HepG2 (cell line): ENCODE results near the gene RPL23. TPM values are rescaled to one million over a fixed set of nuclear protein-coding genes. Genes with fewer than 3 reads are reported as not detected.

Source experiments
- BHLHE40 ChIP-seq: IDR thresholded peaks from 2 replicates; pipeline ENCODE4 v1.6.1; 2011; ENCODE audit warnings: low read length, improper control_type of control experiment
- CCAR2 ChIP-seq: fragments of 200-400 bp; formaldehyde crosslinking; optimal IDR thresholded peaks from 2 replicates; pipeline ENCODE3; 2018; ENCODE audit warnings: low read depth, mild to moderate bottlenecking, low read length, moderate library complexity
- ELF4 ChIP-seq: sonication (generic); formaldehyde crosslinking; IDR thresholded peaks from 2 replicates; pipeline ENCODE4 v1.5.0; 2020; ENCODE audit warnings: missing genetic modification reagents, mild to moderate bottlenecking, moderate library complexity, borderline replicate concordance
- GATAD1 ChIP-seq: IDR thresholded peaks from 2 replicates; pipeline ENCODE4 v1.6.1; 2016; ENCODE audit warnings: missing genetic modification reagents, missing compliant biosample characterization
- ONECUT2 ChIP-seq: sonication (generic); formaldehyde crosslinking; IDR thresholded peaks from 2 replicates; pipeline ENCODE4 v1.4.0; 2020; ENCODE audit warnings: missing genetic modification reagents
- PLSCR1 ChIP-seq: sonication (generic); formaldehyde crosslinking; IDR thresholded peaks from 2 replicates; pipeline ENCODE4 v1.5.0; 2020; ENCODE audit warnings: missing genetic modification reagents, mild to moderate bottlenecking, borderline replicate concordance
- PRPF4 ChIP-seq: fragments of 200-400 bp; formaldehyde crosslinking; IDR thresholded peaks from 2 replicates; pipeline ENCODE4 v1.6.1; 2016; ENCODE audit warnings: low read length, low read depth; ENCODE audit not compliant: poor library complexity, severe bottlenecking
- RAD51 ChIP-seq: fragments of 450-650 bp; IDR thresholded peaks from 2 replicates; pipeline ENCODE4 v1.6.1; 2016; ENCODE audit warnings: borderline replicate concordance
- SP5 ChIP-seq: IDR thresholded peaks from 2 replicates; pipeline ENCODE4 v1.6.1; 2016; ENCODE audit warnings: low read depth, borderline replicate concordance
- TAF1 ChIP-seq: sonication (generic); formaldehyde crosslinking; IDR thresholded peaks from 2 replicates; pipeline ENCODE4 v1.4.0; 2020; ENCODE audit warnings: missing genetic modification reagents
- TFDP2 ChIP-seq: sonication (generic); formaldehyde crosslinking; IDR thresholded peaks from 2 replicates; pipeline ENCODE4 v1.4.0; 2020; ENCODE audit warnings: missing genetic modification reagents
- YEATS2 ChIP-seq: sonication (generic); formaldehyde crosslinking; IDR thresholded peaks from 2 replicates; pipeline ENCODE4 v1.4.0; 2020; ENCODE audit warnings: missing genetic modification reagents, borderline replicate concordance
- ZBTB14 ChIP-seq: sonication (generic); formaldehyde crosslinking; IDR thresholded peaks from 2 replicates; pipeline ENCODE4 v1.4.0; 2020; ENCODE audit warnings: missing genetic modification reagents
- ZBTB25 ChIP-seq: IDR thresholded peaks from 2 replicates; pipeline ENCODE4 v1.6.1; 2018; ENCODE audit warnings: missing genetic modification reagents
- ZBTB39 ChIP-seq: sonication (generic); formaldehyde crosslinking; IDR thresholded peaks from 2 replicates; pipeline ENCODE4 v1.5.0; 2020; ENCODE audit warnings: missing genetic modification reagents
- ZBTB8A ChIP-seq: sonication (generic); formaldehyde crosslinking; IDR thresholded peaks from 2 replicates; pipeline ENCODE4 v1.4.0; 2020; ENCODE audit warnings: mild to moderate bottlenecking, low read depth, missing genetic modification reagents, borderline replicate concordance
- ZMAT3 ChIP-seq: sonication (generic); formaldehyde crosslinking; conservative IDR thresholded peaks from 2 replicates; pipeline ENCODE4 v1.7.0; 2021; ENCODE audit warnings: missing genetic modification reagents
- ZNF143 ChIP-seq: sonication (generic); formaldehyde crosslinking; IDR thresholded peaks from 2 replicates; pipeline ENCODE4 v1.4.0; 2020; ENCODE audit warnings: missing genetic modification reagents
- ZNF17 ChIP-seq: sonication (generic); formaldehyde crosslinking; IDR thresholded peaks from 2 replicates; pipeline ENCODE4 v1.5.0; 2020; ENCODE audit warnings: mild to moderate bottlenecking, missing genetic modification reagents
- ZNF563 ChIP-seq: sonication (generic); formaldehyde crosslinking; IDR thresholded peaks from 2 replicates; pipeline ENCODE4 v1.8.0; 2022; ENCODE audit warnings: mild to moderate bottlenecking, moderate library complexity, missing genetic modification reagents
- ZNF607 ChIP-seq: sonication (generic); formaldehyde crosslinking; IDR thresholded peaks from 2 replicates; pipeline ENCODE4 v1.5.1; 2020; ENCODE audit warnings: missing genetic modification reagents, mild to moderate bottlenecking, borderline replicate concordance
- ZNF720 ChIP-seq: sonication (generic); formaldehyde crosslinking; IDR thresholded peaks from 2 replicates; pipeline ENCODE4 v1.4.0; 2020; ENCODE audit warnings: missing genetic modification reagents
- polyA plus RNA-seq, 8 experiments: library from polyadenylated mRNA; depleted of rRNA in 3 of 8; stranded (reverse) in 7 of 8; unstranded in 1 of 8; fragments of >200 nt; fragmentation: Illumina TruSeq in 4 of 8; extraction: Trizol in 4 of 8; gene quantifications; 2 replicates each; pipeline versions ENCODE4 v1.2.1 to v1.2.3, GENCODE V29; 2011 to 2016; ENCODE audit warnings: low read depth in 4 of 8, missing spikeins in 1 of 8, mixed read lengths in 1 of 8; ENCODE audit not compliant: insufficient read depth in 1 of 8
- total RNA-seq, 5 experiments: library from RNA; depleted of rRNA; stranded (reverse); fragments of >200 nt; fragmentation: Illumina TruSeq; extraction: Trizol; gene quantifications; 2 replicates each; pipeline ENCODE4 v1.2.3, GENCODE V29; 2016; ENCODE audit warnings: low read depth in 1 of 5

Gene RPL23
- total and polyA plus RNA-seq, 2 of the 13 experiments (the other 11 are each of a cell fraction or from before 2014, with no cell fraction given): 2,790 to 4,860 TPM

- no peak for TF ChIP-seq TFDP2 (CRISPR knock-in tag)
- TF ChIP-seq ZBTB39 (CRISPR knock-in tag): no peak
- TF ChIP-seq ELF4 (CRISPR knock-in tag): no peak
- TF ChIP-seq GATAD1 (CRISPR knock-in tag): no peak
- TF ChIP-seq ZBTB25 (CRISPR knock-in tag): no peak
- TF ChIP-seq ZNF143 (CRISPR knock-in tag): no peak
- no peak for TF ChIP-seq PRPF4
- TF ChIP-seq ZNF563 (CRISPR knock-in tag): no peak; the same call in 1 of the 2 replicates
- TF ChIP-seq ONECUT2: no peak
- peak; percentile 12; the same call in 1 of the 2 replicates for TF ChIP-seq TAF1
- TF ChIP-seq ZNF17 (CRISPR knock-in tag): no peak
- no peak for TF ChIP-seq ZNF720 (CRISPR knock-in tag)
- no peak for TF ChIP-seq BHLHE40
- no peak for TF ChIP-seq SP5 (CRISPR knock-in tag)
- no peak for TF ChIP-seq ZBTB14
- no peak for TF ChIP-seq PLSCR1 (CRISPR knock-in tag)
- no peak for TF ChIP-seq CCAR2
- TF ChIP-seq ZBTB8A (CRISPR knock-in tag): no peak
- no peak for TF ChIP-seq ZMAT3 (CRISPR knock-in tag)
- TF ChIP-seq ZNF607 (CRISPR knock-in tag): no peak; the same call in 1 of the 2 replicates
- TF ChIP-seq RAD51: no peak
- TF ChIP-seq YEATS2 (CRISPR knock-in tag): no peak
Measured at GRCh38 chr17:38870259-38871165, 17.0 kb upstream of the RPL23 start (continued).
